CD14-positive monocyte (primary cell): ENCODE results near the gene LCE1E. TPM values are rescaled to one million over a fixed set of nuclear protein-coding genes. Genes with fewer than 3 reads are reported as not detected.

ENCODE experiments used
- DNase-seq, 3 donors: peaks; one replicate each; pipeline ENCODE4 v3.0.0-alpha.2; 2011 to 2022
- H2AFZ ChIP-seq: 2 replicates; pipeline ENCODE4 v1.6.0; 2012; ENCODE audit warnings: mild to moderate bottlenecking, low read depth, low read length, inconsistent platforms; ENCODE audit not compliant: insufficient read depth, poor library complexity, severe bottlenecking
- H3K27ac ChIP-seq, 2 donors: 1 replicate in 1 of 2; 2 replicates in 1 of 2; pipeline ENCODE4 v1.5.1; 2012 to 2013; ENCODE audit warnings: low read length in 2 of 2, control low read depth in 1 of 2, inconsistent platforms in 1 of 2, low read depth in 1 of 2, mild to moderate bottlenecking in 1 of 2
- H3K27me3 ChIP-seq, 2 donors: one replicate each; pipeline versions ENCODE4 v1.6.0 to v1.6.1; 2011 to 2013; ENCODE audit warnings: low read length in 2 of 2; ENCODE audit not compliant: control insufficient read depth in 2 of 2, insufficient read depth in 2 of 2
- H3K36me3 ChIP-seq, 2 donors: replicated peaks in 1 of 2; 1 replicate in 1 of 2; 2 replicates in 1 of 2; pipeline versions ENCODE4 v1.5.1 to v1.6.1; 2012 to 2013; ENCODE audit warnings: low read length in 2 of 2, control low read depth in 1 of 2, inconsistent platforms in 1 of 2, mild to moderate bottlenecking in 1 of 2; ENCODE audit not compliant: insufficient read depth in 2 of 2, control insufficient read depth in 1 of 2
- H3K4me1 ChIP-seq, 2 donors: 1 replicate in 1 of 2; 2 replicates in 1 of 2; pipeline versions ENCODE4 v1.5.1 to v1.6.1; 2012 to 2013; ENCODE audit warnings: low read length in 2 of 2, control low read depth in 1 of 2, inconsistent platforms in 1 of 2, mild to moderate bottlenecking in 1 of 2, moderate library complexity in 1 of 2; ENCODE audit not compliant: insufficient read depth in 2 of 2, control insufficient read depth in 1 of 2
- H3K4me2 ChIP-seq: replicated peaks from 2 replicates; pipeline ENCODE3; 2012; ENCODE audit warnings: low read length, moderate library complexity, mild to moderate bottlenecking; ENCODE audit not compliant: poor library complexity, severe bottlenecking; ENCODE audit errors: extremely low read depth
- H3K4me3 ChIP-seq, 3 experiments: fragments of 200-600 bp in 1 of 3; sonication (generic) in 1 of 3; replicated peaks in 1 of 3; 1 replicate in 2 of 3; 2 replicates in 1 of 3; pipeline ENCODE4 v1.5.1; 2011 to 2013; ENCODE audit warnings: low read length in 3 of 3, mild to moderate bottlenecking in 3 of 3, control low read depth in 2 of 3, low read depth in 2 of 3, inconsistent platforms in 1 of 3, moderate library complexity in 1 of 3
- H3K79me2 ChIP-seq: 2 replicates; pipeline ENCODE4 v1.6.0; 2012; ENCODE audit warnings: mild to moderate bottlenecking, control low read depth, inconsistent platforms, low read length, moderate library complexity; ENCODE audit not compliant: insufficient read depth
- H3K9ac ChIP-seq: 2 replicates; pipeline ENCODE4 v1.6.0; 2017; ENCODE audit warnings: low read length, mild to moderate bottlenecking; ENCODE audit not compliant: insufficient read depth, poor library complexity, severe bottlenecking
- H3K9me3 ChIP-seq, 2 donors: replicated peaks in 1 of 2; 1 replicate in 1 of 2; 2 replicates in 1 of 2; pipeline versions ENCODE4 v1.5.1 to v1.6.1; 2012 to 2013; ENCODE audit warnings: low read length in 2 of 2, control low read depth in 1 of 2; ENCODE audit not compliant: control insufficient read depth in 1 of 2, insufficient read depth in 1 of 2
- H4K20me1 ChIP-seq: 2 replicates; pipeline ENCODE4 v1.6.0; 2012; ENCODE audit warnings: mild to moderate bottlenecking, low read length, control low read depth, moderate library complexity; ENCODE audit not compliant: insufficient read depth
- H3K27ac Mint-ChIP-seq, 7 donors: one replicate each; pipeline ENCODE4 v1.8.0; 2020; ENCODE audit warnings: mild to moderate bottlenecking in 7 of 7, mixed read lengths in 7 of 7, moderate library complexity in 6 of 7, inconsistent platforms in 2 of 7
- H3K27me3 Mint-ChIP-seq, 3 donors: one replicate each; pipeline ENCODE4 v1.8.0; 2021 to 2022; ENCODE audit warnings: low read depth in 3 of 3, mild to moderate bottlenecking in 3 of 3, mixed read lengths in 3 of 3, moderate library complexity in 3 of 3, inconsistent platforms in 1 of 3
- H3K36me3 Mint-ChIP-seq, 2 donors: one replicate each; pipeline ENCODE4 v1.8.0; 2020; ENCODE audit warnings: mixed read lengths in 2 of 2, inconsistent platforms in 1 of 2, mild to moderate bottlenecking in 1 of 2
- H3K4me1 Mint-ChIP-seq: one replicate; pipeline ENCODE4 v1.8.0; 2020; ENCODE audit warnings: mild to moderate bottlenecking, mixed read lengths
- H3K4me3 Mint-ChIP-seq, 2 donors: one replicate each; pipeline ENCODE4 v1.8.0; 2020; ENCODE audit warnings: mild to moderate bottlenecking in 2 of 2, mixed read lengths in 2 of 2, moderate library complexity in 1 of 2
- H3K9me3 Mint-ChIP-seq, 7 donors: one replicate each; pipeline ENCODE4 v1.8.0; 2020 to 2022; ENCODE audit warnings: mixed read lengths in 7 of 7, mild to moderate bottlenecking in 6 of 7, moderate library complexity in 6 of 7, inconsistent platforms in 2 of 7
- WGBS: methylation state at CpG from one replicate; pipeline ENCODE4 v1.1.5; 2013; ENCODE audit warnings: missing lambda C conversion rate; ENCODE audit not compliant: insufficient coverage; 5-methylcytosine and 5-hydroxymethylcytosine counted together
- intact Hi-C, 2 donors: fragments of 100-400 bp; cut with micrococcal nuclease; formaldehyde crosslinking; loops; one replicate each; pipeline versions ENCODE4 v1.15.0 to v1.15.1; 2023
- polyA plus RNA-seq, 3 donors: library from polyadenylated mRNA; depleted of rRNA in 1 of 3; unstranded in 2 of 3; stranded (reverse) in 1 of 3; fragments of 300-500 nt in 2 of 3; fragments of >200 nt in 1 of 3; fragmentation: Illumina TruSeq in 2 of 3; gene quantifications; 1 replicate in 2 of 3; 2 replicates in 1 of 3; pipeline ENCODE4 v1.2.3, GENCODE V29; 2012 to 2021
- TF ChIP-seq, protein P1 (sequence below): fragments of 200-600 bp; IDR thresholded peaks from one replicate; pipeline ENCODE4 v1.8.0; 2022; ENCODE audit warnings: antibody characterized with exemption, mild to moderate bottlenecking

Gene LCE1E
- polyA plus RNA-seq, 3 donors, result not detected

DNA sequence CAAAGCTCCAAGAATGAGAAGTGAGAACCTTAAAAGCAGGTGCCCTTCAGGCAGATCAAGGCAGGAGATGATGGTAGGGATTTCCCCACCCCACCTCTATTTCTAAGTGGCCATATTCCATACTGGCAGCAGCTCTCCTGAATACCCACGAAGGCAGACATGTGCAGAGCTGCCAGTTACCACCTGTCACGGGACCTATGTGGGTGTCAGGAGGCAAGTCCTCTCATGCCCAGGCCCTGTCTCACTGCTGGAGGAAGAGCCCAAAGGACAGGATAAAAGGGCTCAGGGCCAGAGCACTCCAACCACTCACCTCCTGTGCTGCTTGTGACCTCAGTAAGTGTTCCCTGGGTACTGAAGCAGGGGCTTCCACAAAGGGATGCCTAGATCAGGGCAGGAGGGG is 25.0 kb downstream of the LCE1E start:
- TF ChIP-seq, protein P1, sequence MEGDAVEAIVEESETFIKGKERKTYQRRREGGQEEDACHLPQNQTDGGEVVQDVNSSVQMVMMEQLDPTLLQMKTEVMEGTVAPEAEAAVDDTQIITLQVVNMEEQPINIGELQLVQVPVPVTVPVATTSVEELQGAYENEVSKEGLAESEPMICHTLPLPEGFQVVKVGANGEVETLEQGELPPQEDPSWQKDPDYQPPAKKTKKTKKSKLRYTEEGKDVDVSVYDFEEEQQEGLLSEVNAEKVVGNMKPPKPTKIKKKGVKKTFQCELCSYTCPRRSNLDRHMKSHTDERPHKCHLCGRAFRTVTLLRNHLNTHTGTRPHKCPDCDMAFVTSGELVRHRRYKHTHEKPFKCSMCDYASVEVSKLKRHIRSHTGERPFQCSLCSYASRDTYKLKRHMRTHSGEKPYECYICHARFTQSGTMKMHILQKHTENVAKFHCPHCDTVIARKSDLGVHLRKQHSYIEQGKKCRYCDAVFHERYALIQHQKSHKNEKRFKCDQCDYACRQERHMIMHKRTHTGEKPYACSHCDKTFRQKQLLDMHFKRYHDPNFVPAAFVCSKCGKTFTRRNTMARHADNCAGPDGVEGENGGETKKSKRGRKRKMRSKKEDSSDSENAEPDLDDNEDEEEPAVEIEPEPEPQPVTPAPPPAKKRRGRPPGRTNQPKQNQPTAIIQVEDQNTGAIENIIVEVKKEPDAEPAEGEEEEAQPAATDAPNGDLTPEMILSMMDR, result no peak
- Histone ChIP-seq H3K36me3 (no peaks in the 10 kb centered on the region), H4K20me1 (no peaks in the 10 kb centered on the region), H3K79me2 (no peaks in the 10 kb centered on the region), H3K4me1 (no peaks in the 10 kb centered on the region), H3K27ac (no peak overlapping the region), H3K9ac (no peak overlapping the region), H3K27me3 (peaks cover 2 to 3% of the 10 kb centered on the region in 2 donors), H3K9me3 (no peaks in the 10 kb centered on the region), H3K4me3 (no peak overlapping the region), H2AFZ (no peak overlapping the region), H3K4me2 (no peak overlapping the region)
- peaks cover 4 to 9% (median 6%) of the 10 kb centered on the region in 3 donors for H3K27me3 Mint-ChIP-seq
- DNase-seq, result no peak
- H3K27ac Mint-ChIP-seq, result peak overlapping the region in 1 of 7 donors; percentile 38
- H3K9me3 Mint-ChIP-seq, result peaks cover 0 to 3% (median 1%) of the 10 kb centered on the region in 7 donors
- no peaks in the 10 kb centered on the region for H3K4me1 Mint-ChIP-seq
- intact Hi-C loops, result no loop called here
- no peak overlapping the region for H3K4me3 Mint-ChIP-seq
- H3K36me3 Mint-ChIP-seq, result no peaks in the 10 kb centered on the region
- WGBS, result 89% methylated on average over 2 of the region's 2 CpGs

DNA sequence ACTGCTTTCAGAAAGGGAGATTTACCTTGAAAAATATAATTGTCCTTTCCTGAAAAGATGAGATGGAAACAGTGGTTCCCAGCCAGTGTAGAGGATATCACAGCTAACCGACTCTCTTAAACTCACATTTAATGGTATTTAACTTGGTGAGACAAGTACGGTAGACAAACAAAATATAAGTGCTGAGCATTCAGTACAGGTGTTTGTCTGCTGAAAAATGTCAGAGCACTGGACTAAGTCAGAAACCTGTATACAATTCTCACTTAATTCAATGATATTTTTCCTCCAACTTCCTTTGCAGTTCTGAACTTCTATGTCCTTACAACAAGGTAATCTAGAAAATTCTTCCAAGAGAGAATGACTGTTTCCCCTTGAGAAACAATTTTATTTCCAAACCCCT is 25.6 kb downstream of the LCE1E start, which contains the start of gene LCE1B:
Gene LCE1B (plus strand): TSS at position 301 of the 400 bp plus-strand sequence. CDS start 476 bp downstream, outside the sequence.
- Histone ChIP-seq H3K4me2 (no peak within 1 kb of the TSS), H3K4me3 (no peak within 1 kb of the TSS), H3K79me2 (no peaks in the 10 kb centered on the region), H3K36me3 (no peaks in the 10 kb centered on the region), H3K27ac (no peak within 1 kb of the TSS), H3K9ac (no peak within 1 kb of the TSS), H3K27me3 (peaks cover 2 to 3% of the 10 kb centered on the region in 2 donors), H2AFZ (no peak within 1 kb of the TSS), H3K4me1 (no peaks in the 10 kb centered on the region), H3K9me3 (no peaks in the 10 kb centered on the region), H4K20me1 (no peaks in the 10 kb centered on the region)
- Mint-ChIP-seq H3K9me3 (peaks cover 0 to 3% (median 1%) of the 10 kb centered on the region in 7 donors), H3K27ac (peak within 1 kb of the TSS in 1 of 7 donors; percentile 38), H3K4me3 (no peak within 1 kb of the TSS), H3K27me3 (peaks cover 4 to 10% (median 6%) of the 10 kb centered on the region in 3 donors), H3K36me3 (no peaks in the 10 kb centered on the region), H3K4me1 (no peaks in the 10 kb centered on the region)
- no CpG with 5 or more reads among the region's 2 CpGs for WGBS
- no peak for DNase-seq
- TF ChIP-seq, protein P1, result no peak
- intact Hi-C loops, result no loop called here
